Right ventricle myocardium inferior (tissue), 1 donor: ENCODE data around the gene GALNT7. TPM values are rescaled to one million over a fixed set of nuclear protein-coding genes. Genes with fewer than 3 reads are reported as not detected.

ENCODE experiments used
- ATAC-seq: fragments of 200-7000 bp; cut with Tn5 transposase; one replicate; pipeline ENCODE4 v1.9.1; 2020; ENCODE audit warnings: mild to moderate bottlenecking, moderate library complexity
- DNase-seq: peaks from one replicate; pipeline ENCODE4 v3.0.0; 2021; ENCODE audit errors: missing footprints
- intact Hi-C: fragments of 100-400 bp; cut with DNase I; formaldehyde crosslinking; loops from one replicate; pipeline ENCODE4 v1.11.0; 2022
- total RNA-seq: library from RNA; stranded (reverse); fragmentation: NEBNext Ultra II Directional; extraction: Animal tissue kit (Norgen Biotek cat#: 25700); gene quantifications from one replicate; pipeline ENCODE4 v1.2.1, GENCODE V29; 2021
- donor health status: DM: no; HTN: yes; CAD: no; lungs with severe emphysema.

GALNT7 gene
- total RNA-seq, 1 donor from 2014 or later, result 5.1 TPM

DNA sequence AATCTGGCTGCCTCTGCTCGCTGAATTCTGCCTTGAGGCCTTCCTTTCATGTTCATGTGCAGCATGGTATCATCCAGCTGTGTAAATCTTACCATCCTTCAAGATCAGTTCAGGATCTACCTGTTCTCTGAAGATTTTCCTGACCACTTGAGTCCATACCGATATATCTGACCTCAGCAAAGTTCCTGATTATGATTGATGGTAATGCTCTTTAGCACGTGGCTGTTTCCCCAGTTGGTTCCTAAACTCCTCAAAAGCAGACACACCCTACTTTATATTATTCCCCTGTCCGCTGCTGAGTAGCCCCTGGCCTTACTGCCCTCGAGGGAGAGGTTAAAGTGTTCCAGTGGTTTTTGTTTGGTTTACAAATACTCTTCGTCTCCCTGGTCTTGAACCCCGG, 20.0 kb downstream of the GALNT7 start:
- ATAC-seq (no peak), DNase-seq (no peak)
- intact Hi-C loops, result no loop called here

DNA sequence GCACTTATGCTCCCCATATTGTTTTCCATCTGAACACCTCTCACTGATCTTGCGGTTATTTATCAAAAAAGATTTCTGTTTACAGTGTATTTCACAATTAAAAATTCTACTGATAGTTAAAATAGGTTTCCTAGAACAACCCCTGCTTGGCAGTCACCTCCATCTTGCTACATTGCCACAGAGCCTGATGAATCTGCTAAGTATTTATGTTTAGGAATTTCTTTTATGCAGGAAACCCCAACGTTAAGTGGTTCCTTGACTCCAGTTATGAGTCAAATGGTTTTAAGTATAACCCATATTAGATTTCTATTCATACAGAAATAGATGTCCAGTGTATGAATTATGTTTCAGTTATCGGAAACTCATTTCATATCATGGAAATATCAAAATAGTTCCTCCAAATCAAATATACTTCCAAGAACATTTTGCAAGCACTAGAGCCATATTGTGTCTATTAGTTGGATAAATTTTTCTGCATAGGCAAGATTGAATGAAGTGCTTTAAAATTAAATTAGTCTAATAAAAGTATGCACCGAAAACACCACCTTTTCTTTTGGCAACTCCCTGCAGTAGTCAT, 20.6 kb downstream of the GALNT7 start:
- ATAC-seq, result no peak
- intact Hi-C loops, result no loop called here
- DNase-seq, result no peak

DNA sequence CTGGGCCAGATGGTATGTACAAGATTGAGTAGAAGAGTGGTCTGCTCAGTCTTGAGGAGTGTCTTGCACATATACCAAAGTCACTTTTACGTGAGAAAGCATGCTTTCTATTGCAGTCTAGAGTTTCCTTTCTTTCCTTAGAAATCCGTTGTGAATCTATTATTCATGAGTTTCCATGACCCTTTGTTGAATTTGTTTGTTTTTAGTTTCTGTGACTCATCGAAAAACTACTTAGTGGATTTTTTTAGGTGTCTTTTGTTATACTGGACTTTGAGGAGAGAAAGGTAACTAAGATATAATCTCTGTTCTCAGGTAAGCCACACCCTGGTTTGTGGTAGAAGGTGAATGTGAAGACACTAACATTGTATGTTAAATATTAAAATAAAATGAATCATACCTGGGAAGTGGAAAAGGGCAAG, 23.0 kb downstream of the GALNT7 start:
- intact Hi-C loops, result no loop called here
- DNase-seq (no peak), ATAC-seq (no peak)

DNA sequence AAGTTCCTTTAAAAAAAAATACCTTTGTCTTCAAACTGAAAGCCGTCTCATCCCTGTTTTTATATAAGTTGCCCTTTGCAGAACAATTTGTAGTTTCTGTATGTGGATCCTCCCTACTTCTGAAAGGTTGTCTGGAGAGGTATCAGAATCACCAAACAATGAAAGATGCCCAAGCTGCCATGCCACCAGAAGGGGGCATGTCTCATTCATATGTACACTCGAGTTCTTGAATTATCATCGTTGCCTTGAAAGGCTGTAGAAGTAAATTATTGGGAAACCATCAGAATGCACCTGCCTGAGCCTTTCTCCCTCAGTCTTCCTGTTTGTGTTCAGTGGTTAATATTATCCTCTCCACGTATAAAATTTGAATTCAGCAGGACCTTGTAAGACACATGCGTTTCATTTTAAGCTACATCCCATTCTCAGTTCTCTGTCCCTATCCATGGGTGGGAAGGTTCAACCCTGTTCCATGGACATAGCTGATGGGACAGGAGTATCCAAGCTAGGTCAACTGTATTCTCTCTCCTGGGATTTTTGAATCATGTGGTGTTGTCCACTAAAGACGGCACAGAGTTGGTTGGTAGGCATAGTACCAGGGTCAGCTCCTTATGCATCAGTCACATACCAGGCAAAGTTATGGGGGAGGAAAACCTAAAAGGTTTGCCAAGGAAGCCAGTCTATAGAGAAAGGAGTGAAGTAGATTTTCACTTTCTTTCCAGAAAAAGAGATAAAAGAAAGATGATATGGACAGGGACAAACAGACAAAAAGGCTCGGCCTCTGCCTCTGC, 24.0 kb downstream of the GALNT7 start:
- no peak for ATAC-seq
- intact Hi-C loops, result no loop called here
- no peak for DNase-seq

DNA sequence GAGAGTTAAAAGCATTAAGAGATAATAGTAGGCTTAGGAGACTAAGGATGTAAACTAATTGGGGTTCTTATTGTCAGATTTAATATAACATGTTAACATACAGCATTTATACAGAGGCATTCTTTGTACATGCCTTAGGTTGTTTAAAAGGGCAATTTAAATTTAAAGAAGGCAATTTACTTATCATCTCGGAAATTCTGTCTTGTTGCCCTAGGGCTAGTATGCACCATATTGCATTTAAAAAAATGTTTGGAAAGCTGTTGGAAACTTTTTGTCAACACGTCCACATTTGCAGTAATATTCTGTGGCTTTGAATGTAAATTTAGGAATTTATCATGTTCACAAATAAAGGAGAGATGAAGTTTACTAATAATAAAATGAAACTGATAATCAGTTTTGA, 25.5 kb downstream of the GALNT7 start:
- DNase-seq, result no peak
- no peak for ATAC-seq
- intact Hi-C loops, result no loop called here

DNA sequence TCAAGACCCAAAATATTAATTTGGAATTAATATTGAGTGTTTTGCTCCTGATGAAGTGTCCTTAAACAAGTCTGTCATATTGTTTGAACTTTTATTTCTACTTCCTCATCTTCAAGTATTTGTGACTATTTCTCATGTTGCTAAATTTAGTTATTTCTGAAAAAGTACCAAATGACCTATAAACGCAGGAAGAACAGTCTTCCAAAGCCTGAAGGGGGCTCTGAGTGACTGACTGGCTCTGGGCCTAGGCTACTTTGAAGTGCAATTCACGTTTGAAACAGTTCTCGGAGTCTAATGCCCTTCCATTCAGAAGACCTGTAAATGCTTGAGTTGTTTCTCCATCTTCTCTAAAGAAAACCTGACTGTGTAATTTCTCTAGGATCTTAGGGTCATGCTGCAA, 26.5 kb downstream of the GALNT7 start:
- ATAC-seq (no peak), DNase-seq (no peak)
- intact Hi-C loops, result no loop called here

DNA sequence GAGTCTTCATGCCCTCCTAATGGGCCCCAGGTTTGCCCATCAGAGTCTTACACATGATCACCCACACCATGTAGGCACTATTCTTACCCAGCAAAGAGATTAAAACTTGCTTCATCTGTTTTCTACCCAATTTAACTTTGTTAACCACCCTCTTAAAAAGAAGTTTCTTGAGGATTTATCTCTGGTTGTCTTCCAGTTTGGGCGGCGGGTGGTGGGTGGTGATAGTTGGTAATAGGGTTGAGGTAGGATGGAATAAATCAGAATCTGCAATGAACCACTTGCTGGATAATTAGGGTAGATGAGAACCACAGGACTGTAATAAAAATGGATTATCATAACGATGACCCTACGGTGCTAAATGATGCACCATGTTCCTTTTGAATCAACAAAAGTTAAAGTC, 30.9 kb downstream of the GALNT7 start:
- DNase-seq (no peak), ATAC-seq (no peak)
- intact Hi-C loops, result no loop called here

DNA sequence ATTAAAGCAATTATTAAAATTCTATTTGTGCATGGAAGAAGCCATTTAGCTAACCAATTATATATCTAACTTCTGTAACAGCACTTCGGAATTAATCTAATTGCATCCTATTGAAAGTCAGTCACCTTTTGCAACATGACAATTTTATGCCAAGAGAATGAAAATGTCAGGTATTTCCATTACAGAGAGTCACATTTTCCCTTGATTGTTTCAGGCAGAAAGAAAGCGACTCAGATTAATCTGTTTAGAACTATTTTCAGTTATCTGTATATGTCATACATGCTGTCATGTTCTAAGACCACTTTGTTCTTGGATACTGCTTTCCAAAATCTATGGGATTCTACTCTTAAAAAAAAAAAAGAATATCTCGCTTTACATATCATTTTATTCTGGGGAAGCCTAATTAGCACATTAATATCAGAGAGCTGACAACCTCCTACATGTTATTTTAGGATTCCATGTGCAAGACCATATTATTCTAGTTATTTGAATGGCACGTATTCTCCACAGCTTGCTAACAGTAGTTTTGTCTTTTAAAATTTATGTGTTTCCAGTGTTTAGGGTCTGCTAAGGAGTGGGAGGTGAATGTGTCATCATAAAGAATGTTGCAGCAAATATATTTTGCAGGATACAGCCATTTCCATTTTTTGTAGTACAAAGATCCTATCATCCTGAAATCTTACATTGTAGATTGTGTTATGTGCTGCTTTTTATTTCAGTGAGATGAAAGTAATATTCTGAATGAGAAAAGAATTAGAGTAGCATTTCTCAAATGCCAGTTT, 31.7 kb downstream of the GALNT7 start:
- intact Hi-C loops, result no loop called here
- DNase-seq (no peak), ATAC-seq (no peak)

DNA sequence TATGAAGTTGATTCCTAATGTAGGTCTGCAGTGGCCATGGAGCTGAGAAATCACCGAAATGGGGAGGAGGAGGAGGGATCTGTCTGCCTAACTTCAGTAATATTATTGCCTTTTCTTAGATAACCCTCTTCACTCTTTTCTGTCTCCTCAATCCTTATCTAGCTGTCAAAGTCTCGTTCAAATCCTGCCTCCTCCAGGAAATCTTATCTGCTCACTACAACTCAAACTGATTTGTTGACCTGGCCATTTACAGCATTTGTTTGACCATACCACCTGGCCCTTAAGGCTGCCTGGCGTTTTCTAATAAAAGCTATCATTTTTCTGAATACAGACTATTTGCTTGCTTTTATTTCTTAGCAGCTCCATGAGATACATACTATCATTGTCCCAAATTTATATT, 33.8 kb downstream of the GALNT7 start:
- ATAC-seq, result no peak
- intact Hi-C loops, result no loop called here
- no peak for DNase-seq

DNA sequence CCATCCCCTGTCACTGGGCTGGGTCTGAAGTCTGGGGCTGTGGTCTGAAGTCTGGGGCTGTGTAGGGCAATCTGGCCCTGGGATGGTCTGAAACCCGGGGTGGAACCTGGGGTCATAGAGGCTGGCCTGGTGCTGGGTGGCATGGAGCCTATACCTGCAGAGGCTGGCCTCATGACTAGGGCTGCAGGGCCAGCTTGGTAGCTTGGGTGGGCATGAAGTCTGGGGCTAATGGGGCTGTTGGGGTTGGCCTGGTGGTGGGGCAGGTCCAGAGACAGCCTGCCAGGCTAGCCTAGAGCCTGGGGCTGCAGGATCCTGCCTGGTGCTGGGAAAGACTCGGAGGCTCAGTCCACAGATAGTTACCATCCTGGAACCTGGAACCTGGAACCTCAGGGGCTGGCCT, 37.0 kb downstream of the GALNT7 start:
- no peak for DNase-seq
- ATAC-seq, result no peak
- intact Hi-C loops, result no loop called here

DNA sequence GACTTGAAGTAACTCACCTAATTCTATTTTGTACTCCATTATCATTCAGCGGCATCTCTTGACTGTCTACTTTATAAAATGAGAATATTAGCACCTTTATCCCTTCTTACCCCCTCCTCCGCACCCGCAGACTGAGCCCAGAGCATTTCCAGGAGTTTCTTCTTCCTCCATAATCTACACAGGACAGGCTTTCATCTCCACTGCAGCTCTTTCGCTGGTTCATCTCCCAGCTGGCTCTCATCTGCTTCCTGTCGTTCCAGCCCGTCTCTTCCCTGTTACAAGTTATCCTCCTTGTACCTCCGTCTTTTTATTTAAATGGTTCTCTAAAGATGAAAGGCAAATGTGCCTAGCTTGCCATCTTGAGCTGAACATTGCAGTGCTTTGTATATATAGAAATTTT, 39.8 kb downstream of the GALNT7 start:
- no peak for DNase-seq
- intact Hi-C loops, result no loop called here
- no peak for ATAC-seq

DNA sequence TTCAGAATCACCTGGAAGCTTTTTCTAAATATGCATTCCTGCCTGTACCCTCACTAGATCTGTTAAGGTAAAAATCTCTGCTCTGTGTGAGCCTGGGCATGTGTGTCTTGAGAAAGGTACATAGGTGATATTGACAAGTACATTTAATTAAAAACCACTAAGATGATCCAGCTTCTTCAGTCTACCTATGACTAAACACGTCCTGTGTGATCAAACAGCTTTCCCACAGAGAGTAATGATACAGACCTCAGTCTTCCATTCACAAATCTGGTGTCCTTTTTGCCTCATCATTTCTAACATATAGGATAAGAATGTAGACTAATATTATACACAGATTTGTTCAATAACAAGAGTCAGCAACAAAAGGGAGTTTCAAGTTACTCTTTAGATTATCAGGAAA, 42.6 kb downstream of the GALNT7 start:
- no peak for ATAC-seq
- no peak for DNase-seq
- intact Hi-C loops, result no loop called here

DNA sequence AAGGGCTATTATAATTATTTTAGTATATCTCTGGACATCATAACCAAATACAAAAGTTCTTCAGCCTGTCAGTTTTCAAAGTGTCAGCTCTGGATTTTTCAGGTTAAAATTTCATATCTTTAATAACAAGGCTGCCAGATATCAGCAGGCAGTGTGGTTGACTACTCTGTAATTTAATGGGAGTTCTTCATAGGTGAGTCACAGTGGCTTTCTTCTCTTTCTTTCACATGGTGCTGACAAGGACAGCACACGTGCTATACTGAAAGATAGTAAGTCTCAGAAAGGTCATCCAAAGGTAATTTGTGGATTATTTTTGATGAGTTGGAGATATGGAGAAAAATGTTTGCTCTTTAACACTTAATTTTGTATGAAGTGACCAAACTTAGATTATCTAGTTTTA, 43.2 kb downstream of the GALNT7 start:
- ATAC-seq (no peak), DNase-seq (no peak)
- intact Hi-C loops, result no loop called here

DNA sequence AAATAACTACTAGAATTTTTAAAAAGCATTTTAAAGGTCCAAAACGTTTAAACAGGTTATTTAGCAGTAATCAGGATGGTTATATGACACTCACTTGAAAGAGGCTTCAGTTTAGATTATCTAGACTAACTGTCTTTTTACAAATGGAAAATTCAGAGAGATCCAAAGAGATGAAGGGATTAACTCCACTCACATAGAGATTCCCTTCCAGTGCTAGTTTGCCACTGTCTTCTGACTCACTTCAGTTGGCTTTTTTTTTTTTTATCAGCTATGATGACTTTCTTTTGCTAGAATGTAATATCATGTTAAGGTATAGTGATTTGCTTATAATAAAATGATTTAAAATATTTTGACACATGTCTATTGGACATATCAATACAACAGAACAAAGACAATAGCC, 43.8 kb downstream of the GALNT7 start:
- DNase-seq, result no peak
- intact Hi-C loops, result no loop called here
- no peak for ATAC-seq

DNA sequence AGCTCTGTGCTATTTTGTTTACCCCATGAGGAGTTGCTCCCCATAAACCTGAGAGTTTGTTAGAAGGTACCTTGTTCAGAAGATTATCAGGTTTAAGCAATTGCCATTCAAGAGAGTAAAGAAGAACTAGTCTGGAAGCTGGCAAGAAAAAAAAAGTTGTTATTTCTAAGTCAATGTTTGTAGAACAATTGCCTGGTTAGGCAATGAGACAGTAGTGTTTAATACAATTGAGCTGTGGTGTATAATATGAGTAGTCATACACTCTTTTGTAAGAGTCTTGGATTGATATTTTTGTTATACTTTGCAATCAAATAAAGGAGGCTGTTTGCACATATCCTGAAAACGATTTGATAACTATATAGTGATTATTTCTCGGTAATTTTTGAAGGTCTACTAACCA, 44.7 kb downstream of the GALNT7 start:
- DNase-seq (no peak), ATAC-seq (no peak)
- intact Hi-C loops, result no loop called here

DNA sequence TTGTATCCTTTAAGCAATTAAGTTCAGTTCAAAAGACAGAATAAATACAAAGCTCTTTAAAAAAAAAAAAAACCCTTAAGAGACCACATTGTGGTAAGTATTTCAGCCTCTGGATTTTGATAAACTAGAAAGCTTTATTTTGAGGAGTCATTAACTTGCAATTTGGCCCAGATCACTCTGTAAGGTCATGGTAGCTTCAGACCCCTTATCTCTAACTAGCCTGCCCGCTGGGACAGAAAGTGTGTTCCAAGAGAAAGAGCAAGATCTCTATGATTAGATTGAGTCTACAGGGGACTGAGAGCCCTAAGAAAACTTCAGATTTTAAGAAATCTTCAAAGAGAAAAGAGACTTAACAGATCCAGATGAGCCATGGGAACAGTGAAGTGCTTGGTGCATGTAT, 45.6 kb downstream of the GALNT7 start:
- DNase-seq (no peak), ATAC-seq (no peak)
- intact Hi-C loops, result no loop called here

DNA sequence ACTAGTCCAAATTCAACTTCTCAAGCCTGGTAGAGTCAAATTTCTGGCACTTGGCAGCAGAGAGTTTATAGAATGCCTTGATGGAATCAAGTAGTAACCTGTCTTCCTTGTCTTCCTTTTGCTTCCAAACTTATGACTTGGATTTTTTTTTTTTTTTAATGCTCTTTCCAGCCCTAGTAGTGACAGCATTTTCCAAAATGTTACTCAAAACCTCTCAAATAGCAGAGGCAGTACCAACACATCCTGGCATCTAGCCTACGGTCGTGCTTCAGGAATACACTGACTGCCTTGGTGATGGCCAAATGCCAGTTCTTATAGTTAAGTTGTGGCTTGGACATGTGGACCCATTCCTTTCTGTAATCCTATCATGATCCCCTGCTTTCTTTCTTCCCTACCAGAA, 46.0 kb downstream of the GALNT7 start:
- intact Hi-C loops, result no loop called here
- no peak for DNase-seq
- ATAC-seq, result no peak

DNA sequence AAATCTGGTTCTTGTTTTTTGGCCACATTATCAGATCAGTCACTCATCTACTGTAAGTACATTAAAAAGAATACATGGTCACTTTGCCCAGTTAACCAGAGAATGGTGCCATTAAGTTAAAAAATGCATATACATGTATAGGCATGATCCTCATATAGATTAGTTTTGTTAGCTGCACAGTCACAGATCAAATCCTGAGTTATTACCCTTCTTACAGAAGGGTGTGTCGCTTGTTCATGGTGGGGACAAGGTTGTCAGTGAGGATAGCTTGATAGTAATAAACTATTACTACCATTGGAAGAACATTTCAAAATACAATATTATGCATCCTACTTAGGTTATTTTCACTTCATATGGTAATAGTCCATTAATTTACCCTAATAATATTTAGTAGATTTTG, 48.5 kb downstream of the GALNT7 start:
- intact Hi-C loops, result no loop called here
- DNase-seq, result no peak
- no peak for ATAC-seq

DNA sequence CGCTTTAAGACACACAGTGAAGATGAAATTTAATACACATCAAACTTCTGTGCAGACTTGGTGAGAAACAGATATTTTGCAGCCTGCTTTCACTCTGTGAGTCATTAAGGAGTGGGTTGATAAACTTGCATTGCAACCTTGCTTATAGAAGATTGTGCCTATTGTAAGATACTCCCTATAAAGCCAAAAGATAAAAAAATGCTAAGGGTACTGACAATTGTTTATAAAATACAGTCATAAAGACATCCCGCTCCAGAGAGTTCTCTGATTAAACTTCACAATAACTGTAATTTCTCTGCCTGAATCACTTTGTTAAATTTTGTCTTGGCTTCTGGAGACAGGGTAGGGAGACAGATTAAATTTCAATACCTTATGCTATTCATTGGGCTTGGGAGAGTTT, 49.1 kb downstream of the GALNT7 start:
- DNase-seq (no peak), ATAC-seq (no peak)
- intact Hi-C loops, result no loop called here

DNA sequence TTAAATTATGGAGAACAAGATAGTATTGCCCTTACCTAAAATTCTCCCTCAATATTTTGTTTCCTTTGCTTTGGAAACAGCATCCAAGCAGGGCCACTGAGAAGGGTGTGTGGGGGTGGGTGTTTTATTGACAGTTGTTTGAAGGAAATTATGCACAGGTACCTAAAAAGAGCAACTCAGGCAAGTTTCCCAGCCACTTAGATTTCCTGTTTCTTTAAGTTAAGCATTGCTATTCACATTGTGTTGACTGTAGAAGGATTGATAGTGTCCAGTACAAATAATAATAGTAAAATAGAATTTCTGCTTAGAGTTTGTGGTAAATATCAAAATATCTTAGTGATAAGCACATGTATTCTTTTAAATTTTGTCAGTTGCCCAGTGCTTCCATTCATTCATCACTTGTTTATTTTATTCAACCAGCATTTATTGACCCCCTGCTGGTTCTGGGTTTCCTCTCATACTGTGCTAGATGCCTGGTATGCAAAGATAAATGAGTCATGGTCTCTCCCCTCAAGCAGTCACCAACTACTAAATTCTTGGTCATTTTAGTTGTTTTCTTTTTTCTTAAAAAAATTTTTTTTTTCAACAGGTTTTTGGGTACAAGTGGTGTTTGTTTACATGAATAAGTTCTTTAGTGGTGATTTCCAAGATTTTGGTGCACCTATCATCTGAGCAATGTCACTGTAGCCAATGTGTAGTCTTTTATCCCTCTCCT, 50.0 kb downstream of the GALNT7 start:
- intact Hi-C loops, result no loop called here
- no peak for ATAC-seq
- DNase-seq, result no peak
